Measurements from ENCODE around the gene NPAS3.

GRCh38 chr14:33016613-33017012 is 77.9 kb downstream of the NPAS3 start:
- TF ChIP-seq EZH2 (IDR thresholded peaks at IDR 0.05; ENCODE audit: low read length, missing control alignments): no peak
- TF ChIP-seq CTCF (conservative IDR thresholded peaks at IDR 0.05 in 1 of 2, IDR thresholded peaks at IDR 0.05 in 1 of 2; ENCODE audit: low read depth in 1 of 2, low read length in 2 of 2): no peak
